ENCODE results near the gene CAPN10.

GRCh38 chr2:240643811-240644150, 57.2 kb downstream of the CAPN10 start:
- TF ChIP-seq CTCF (IDR thresholded peaks at IDR 0.05; ENCODE audit: insufficient read depth, low read depth, low read length), result no peak
- no peak for TF ChIP-seq EZH2 (IDR thresholded peaks at IDR 0.05; ENCODE audit: insufficient read depth, low read length)
